ENCODE results near the gene BMERB1.
"Not testable (repeated sequence)": the region's sequence is repeated elsewhere in the genome, so short reads cannot be mapped to it uniquely, and the experiment has no call there.

BMERB1 gene

GRCh38 chr16:15573274-15573895 is 139.0 kb downstream of the BMERB1 start:
- TF ChIP-seq CTCF (IDR thresholded peaks at IDR 0.05) = no peak
- Mint-ChIP-seq H3K27me3 (ENCODE audit: low read depth, poor library complexity) (no peaks in the 10 kb centered on the region), H3K4me1 (peaks cover 30% of the 10 kb centered on the region), H3K4me3 (no peak overlapping the region), H3K9me3 (peaks cover 17% of the 10 kb centered on the region), H3K27ac (peak overlapping the region; percentile 55), H3K36me3 (ENCODE audit: low read depth) (peaks cover 83% of the 10 kb centered on the region)
- DNase-seq = no peak

- peaks cover 84% of the 10 kb centered on the region for H3K36me3 Mint-ChIP-seq (ENCODE audit: low read depth)
- not testable (repeated sequence) for DNase-seq; H3K27ac Mint-ChIP-seq; H3K27me3 Mint-ChIP-seq (ENCODE audit: low read depth, poor library complexity); H3K4me3 Mint-ChIP-seq
- H3K9me3 Mint-ChIP-seq = peaks cover 17% of the 10 kb centered on the region
- peaks cover 30% of the 10 kb centered on the region for H3K4me1 Mint-ChIP-seq
Observed at GRCh38 chr16:15573896-15574613, 139.7 kb downstream of the BMERB1 start.

GRCh38 chr16:15574614-15574948 is 140.2 kb downstream of the BMERB1 start:
- no peak overlapping the region for H3K4me3 Mint-ChIP-seq
- no peak for DNase-seq
- H3K4me1 Mint-ChIP-seq = peaks cover 30% of the 10 kb centered on the region
- no peak overlapping the region for H3K27ac Mint-ChIP-seq
- peaks cover 81% of the 10 kb centered on the region for H3K36me3 Mint-ChIP-seq (ENCODE audit: low read depth)
- H3K9me3 Mint-ChIP-seq = peaks cover 17% of the 10 kb centered on the region
- TF ChIP-seq CTCF (IDR thresholded peaks at IDR 0.05) = no peak
- H3K27me3 Mint-ChIP-seq (ENCODE audit: low read depth, poor library complexity) = no peaks in the 10 kb centered on the region

GRCh38 chr16:15575293-15576049 is 141.1 kb downstream of the BMERB1 start:
- peaks cover 17% of the 10 kb centered on the region for H3K9me3 Mint-ChIP-seq
- no peak for TF ChIP-seq CTCF (IDR thresholded peaks at IDR 0.05)
- peaks cover under 1% of the 10 kb centered on the region for H3K27me3 Mint-ChIP-seq (ENCODE audit: low read depth, poor library complexity)
- H3K36me3 Mint-ChIP-seq (ENCODE audit: low read depth) = peaks cover 74% of the 10 kb centered on the region
- peaks cover 30% of the 10 kb centered on the region for H3K4me1 Mint-ChIP-seq
- no peak overlapping the region for H3K4me3 Mint-ChIP-seq
- no peak overlapping the region for H3K27ac Mint-ChIP-seq
- DNase-seq = no peak

- Mint-ChIP-seq H3K27ac (no peak overlapping the region), H3K4me3 (no peak overlapping the region), H3K36me3 (ENCODE audit: low read depth) (peaks cover 79% of the 10 kb centered on the region), H3K4me1 (peaks cover 25% of the 10 kb centered on the region), H3K9me3 (peaks cover 10% of the 10 kb centered on the region), H3K27me3 (ENCODE audit: low read depth, poor library complexity) (peaks cover 9% of the 10 kb centered on the region)
- no peak for TF ChIP-seq CTCF (IDR thresholded peaks at IDR 0.05)
- DNase-seq = no peak
Observed at GRCh38 chr16:15576960-15577958, 142.9 kb downstream of the BMERB1 start.

Data from nephron progenitor cell (in vitro differentiated cells).